IPS-18c (cell line): ENCODE data around the gene DDX11.
"Not testable (repeated sequence)": the region's sequence is repeated elsewhere in the genome, so short reads cannot be mapped to it uniquely, and the experiment has no call there.

Experiments
- H3K4me3 ChIP-seq: 2 replicates; pipeline ENCODE4 v1.7.0; 2013; ENCODE audit warnings: low read depth, mild to moderate bottlenecking, low read length, moderate library complexity; ENCODE audit not compliant: insufficient read depth
- H3K9me3 ChIP-seq: one replicate; pipeline ENCODE4 v1.6.1; 2013; ENCODE audit warnings: mild to moderate bottlenecking, low read length, moderate library complexity; ENCODE audit not compliant: control insufficient read depth, insufficient read depth

The DDX11 gene

DNA sequence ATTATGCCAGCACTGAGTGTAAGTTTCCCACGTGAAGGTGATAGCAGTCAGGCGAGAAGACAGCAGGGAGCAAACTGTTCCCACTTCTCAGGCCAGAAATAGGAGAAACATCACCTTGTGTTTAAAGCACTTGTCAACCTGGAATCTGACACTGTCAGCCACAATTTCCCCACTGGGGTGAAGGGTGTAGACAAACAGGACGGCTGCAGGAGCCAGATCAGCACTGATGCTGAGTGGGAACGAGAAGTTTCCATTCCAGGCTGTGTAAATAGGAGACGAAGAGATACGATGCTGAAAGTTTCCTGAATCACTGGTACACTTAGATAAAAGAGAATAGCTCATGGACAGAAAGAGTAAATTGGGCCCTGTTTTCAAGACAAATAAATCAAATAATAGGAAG, 71.6 kb downstream of the DDX11 start:
- H3K9me3 ChIP-seq, H3K4me3 ChIP-seq: not testable (repeated sequence)

DNA sequence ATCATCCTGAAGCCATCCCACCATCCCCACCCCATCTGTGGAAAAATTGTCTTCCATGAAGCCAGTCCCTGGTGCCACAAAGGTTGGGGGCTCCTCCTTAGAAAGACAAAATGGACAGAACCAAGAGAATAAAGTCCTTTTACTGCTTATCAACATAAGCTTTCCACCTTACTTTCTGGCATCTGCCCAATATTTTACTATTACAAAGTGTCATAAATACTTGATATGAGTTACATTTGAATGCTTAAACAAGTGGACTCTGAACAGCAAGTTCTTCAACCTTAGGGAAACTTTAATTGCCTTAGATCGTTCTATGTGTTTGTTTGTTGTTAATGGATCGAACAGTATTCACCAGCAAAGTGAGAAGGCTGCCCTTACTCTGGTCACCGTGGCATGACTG, 73.8 kb downstream of the DDX11 start:
- H3K4me3 ChIP-seq, H3K9me3 ChIP-seq: not testable (repeated sequence)

DNA sequence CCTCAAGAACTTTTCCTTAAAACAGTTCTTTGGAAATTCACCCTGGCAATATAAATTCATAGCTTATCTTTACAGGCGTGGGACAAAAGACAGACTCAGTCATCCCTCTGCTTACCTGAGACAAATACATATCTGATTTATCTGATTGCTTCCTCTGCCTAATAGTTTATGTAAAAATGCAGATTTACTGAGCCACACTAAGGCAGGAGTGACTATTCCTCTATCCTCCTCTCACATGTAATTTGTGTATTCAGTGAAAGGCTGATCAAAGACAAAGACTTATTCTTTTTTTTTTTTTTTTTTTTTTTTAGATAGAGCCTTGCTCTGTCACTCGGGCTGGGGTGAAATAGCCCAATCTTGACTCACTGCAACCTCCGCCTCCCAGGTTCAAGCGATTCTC, 77.1 kb downstream of the DDX11 start:
- not testable (repeated sequence) for H3K9me3 ChIP-seq

More for the DNA sequence above, 77.1 kb downstream of the DDX11 start:
- not testable (repeated sequence) for H3K4me3 ChIP-seq
